ENCODE results near the gene RASEF.

DNA sequence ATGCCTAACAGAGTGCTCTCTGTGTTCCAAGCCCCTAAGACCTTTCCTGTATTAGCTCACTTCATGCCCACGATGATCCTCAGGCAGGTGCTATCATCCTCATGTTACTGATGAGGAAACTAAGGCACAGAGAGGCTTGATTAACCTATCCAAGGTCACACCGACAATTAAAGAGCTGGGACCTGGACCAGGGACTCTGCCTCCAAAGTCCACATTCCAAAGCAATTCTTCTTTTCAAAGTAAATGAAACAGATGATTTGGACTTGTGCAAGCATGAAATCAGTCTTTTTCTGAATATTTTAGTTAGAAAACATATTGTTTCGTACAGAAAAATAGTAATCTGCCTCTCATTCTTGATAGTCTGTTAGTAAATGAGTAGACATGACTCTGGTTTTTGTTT, 18.1 kb upstream of the RASEF start:
- TF ChIP-seq, protein P1, sequence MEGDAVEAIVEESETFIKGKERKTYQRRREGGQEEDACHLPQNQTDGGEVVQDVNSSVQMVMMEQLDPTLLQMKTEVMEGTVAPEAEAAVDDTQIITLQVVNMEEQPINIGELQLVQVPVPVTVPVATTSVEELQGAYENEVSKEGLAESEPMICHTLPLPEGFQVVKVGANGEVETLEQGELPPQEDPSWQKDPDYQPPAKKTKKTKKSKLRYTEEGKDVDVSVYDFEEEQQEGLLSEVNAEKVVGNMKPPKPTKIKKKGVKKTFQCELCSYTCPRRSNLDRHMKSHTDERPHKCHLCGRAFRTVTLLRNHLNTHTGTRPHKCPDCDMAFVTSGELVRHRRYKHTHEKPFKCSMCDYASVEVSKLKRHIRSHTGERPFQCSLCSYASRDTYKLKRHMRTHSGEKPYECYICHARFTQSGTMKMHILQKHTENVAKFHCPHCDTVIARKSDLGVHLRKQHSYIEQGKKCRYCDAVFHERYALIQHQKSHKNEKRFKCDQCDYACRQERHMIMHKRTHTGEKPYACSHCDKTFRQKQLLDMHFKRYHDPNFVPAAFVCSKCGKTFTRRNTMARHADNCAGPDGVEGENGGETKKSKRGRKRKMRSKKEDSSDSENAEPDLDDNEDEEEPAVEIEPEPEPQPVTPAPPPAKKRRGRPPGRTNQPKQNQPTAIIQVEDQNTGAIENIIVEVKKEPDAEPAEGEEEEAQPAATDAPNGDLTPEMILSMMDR (IDR thresholded peaks at IDR 0.05; ENCODE audit: low read depth, low read length, poor library complexity, severe bottlenecking), result no peak
- no peak for TF ChIP-seq EZH2phosphoT487 (IDR thresholded peaks at IDR 0.05; ENCODE audit: borderline replicate concordance, low read length)

All from DOHH2 (cell line).